CD4-positive, alpha-beta T cell treated with Interferon gamma for 1 hour (primary cell): Measurements from ENCODE around the gene NOD2.

Experiments used
- DNase-seq: peaks from one replicate; pipeline ENCODE4 v3.0.0-alpha.2; 2020

NOD2 gene

GRCh38 chr16:50743581-50744225 is 50.3 kb downstream of the NOD2 start:
- DNase-seq = no peak

- no peak for DNase-seq
Observed at GRCh38 chr16:50744881-50745280, 51.5 kb downstream of the NOD2 start.

GRCh38 chr16:50745940-50746339 is 52.5 kb downstream of the NOD2 start:
- DNase-seq = no peak

GRCh38 chr16:50747207-50747956 is 54.0 kb downstream of the NOD2 start:
- DNase-seq = no peak

- no peak for DNase-seq
Observed at GRCh38 chr16:50751528-50751927, 58.1 kb downstream of the NOD2 start.

GRCh38 chr16:50752471-50753235 is 59.2 kb downstream of the NOD2 start:
- no peak for DNase-seq

GRCh38 chr16:50756473-50756872 is 63.1 kb downstream of the NOD2 start:
- no peak for DNase-seq

- DNase-seq = no peak
Observed at GRCh38 chr16:50761267-50761666, 67.9 kb downstream of the NOD2 start.

- DNase-seq = no peak
Observed at GRCh38 chr16:50762241-50762640, 68.8 kb downstream of the NOD2 start.

- DNase-seq = no peak
Observed at GRCh38 chr16:50763211-50763610, 69.8 kb downstream of the NOD2 start.

- DNase-seq = no peak
Observed at GRCh38 chr16:50765260-50765659, 71.9 kb downstream of the NOD2 start.

GRCh38 chr16:50765861-50766260 is 72.5 kb downstream of the NOD2 start:
- no peak for DNase-seq

GRCh38 chr16:50767197-50767596 is 73.8 kb downstream of the NOD2 start:
- DNase-seq = no peak

GRCh38 chr16:50771366-50771765 is 78.0 kb downstream of the NOD2 start:
- DNase-seq = no peak

- DNase-seq = no peak
Observed at GRCh38 chr16:50774405-50774804, 81.0 kb downstream of the NOD2 start.

GRCh38 chr16:50774960-50775359 is 81.6 kb downstream of the NOD2 start:
- no peak for DNase-seq

- DNase-seq = no peak
Observed at GRCh38 chr16:50776037-50776436, 82.6 kb downstream of the NOD2 start.

- DNase-seq = no peak
Observed at GRCh38 chr16:50778284-50779163, 85.1 kb downstream of the NOD2 start.

GRCh38 chr16:50781043-50781442 is 87.6 kb downstream of the NOD2 start:
- DNase-seq = no peak

- no peak for DNase-seq
Observed at GRCh38 chr16:50781518-50781917, 88.1 kb downstream of the NOD2 start.
